GM18505 (cell line): ENCODE results near the gene CGB1.
"Not testable (repeated sequence)": the region's sequence is repeated elsewhere in the genome, so short reads cannot be mapped to it uniquely, and the experiment has no call there.

Experiments used
- ATAC-seq: cut with Tn5 transposase; IDR thresholded peaks from one replicate; pipeline ENCODE4 v1.9.1; 2021; ENCODE audit not compliant: unreplicated experiment
- POLR2A ChIP-seq: IDR thresholded peaks from 4 replicates; pipeline ENCODE4 v1.6.1; 2011; ENCODE audit warnings: borderline replicate concordance; ENCODE audit not compliant: insufficient read depth, insufficient read length; ENCODE audit errors: extremely low read depth

The CGB1 gene

DNA sequence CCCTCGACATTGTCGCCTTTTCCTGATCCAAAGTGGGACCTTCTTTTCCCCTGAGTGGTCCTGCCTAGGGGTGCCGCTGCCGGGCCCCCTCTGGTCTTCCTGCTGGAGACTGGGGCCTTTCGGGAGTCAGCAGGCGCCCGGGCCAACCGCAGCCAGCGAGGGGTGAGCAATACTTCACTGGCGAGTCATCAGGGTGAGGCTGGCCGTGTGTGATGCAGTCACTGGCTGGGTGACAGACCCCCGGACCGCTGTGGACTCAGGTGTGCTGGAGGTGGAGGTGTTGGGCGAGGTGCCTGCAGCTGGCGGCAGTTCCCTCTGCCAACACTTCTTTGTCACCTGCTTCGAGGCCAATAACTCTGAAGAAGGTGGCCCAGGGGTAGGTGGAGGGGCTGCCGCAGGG, 5.5 kb upstream of the CGB1 start:
- TF ChIP-seq POLR2A: no peak
- no peak for ATAC-seq

DNA sequence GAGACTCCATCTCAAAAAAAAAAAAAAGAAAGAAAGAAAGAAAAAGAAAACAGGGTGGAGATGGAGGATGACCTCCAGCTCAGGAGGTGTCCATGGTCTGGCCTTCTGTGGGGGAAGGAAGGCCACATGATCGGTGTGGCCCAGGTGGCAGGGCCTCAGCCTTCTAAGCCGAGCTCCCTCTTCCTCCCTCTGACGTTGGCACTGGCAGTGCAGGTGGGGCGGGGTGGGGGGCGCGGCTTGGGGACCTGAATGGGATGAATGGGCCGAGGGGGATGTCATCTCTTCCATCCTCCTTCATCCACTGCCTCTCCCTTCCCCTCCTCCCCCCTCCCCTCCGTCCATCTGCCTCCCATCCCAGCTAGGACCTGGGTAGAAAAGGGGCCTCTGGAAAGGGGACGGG, 3.0 kb upstream of the CGB1 start:
- ATAC-seq: not testable (repeated sequence)

DNA sequence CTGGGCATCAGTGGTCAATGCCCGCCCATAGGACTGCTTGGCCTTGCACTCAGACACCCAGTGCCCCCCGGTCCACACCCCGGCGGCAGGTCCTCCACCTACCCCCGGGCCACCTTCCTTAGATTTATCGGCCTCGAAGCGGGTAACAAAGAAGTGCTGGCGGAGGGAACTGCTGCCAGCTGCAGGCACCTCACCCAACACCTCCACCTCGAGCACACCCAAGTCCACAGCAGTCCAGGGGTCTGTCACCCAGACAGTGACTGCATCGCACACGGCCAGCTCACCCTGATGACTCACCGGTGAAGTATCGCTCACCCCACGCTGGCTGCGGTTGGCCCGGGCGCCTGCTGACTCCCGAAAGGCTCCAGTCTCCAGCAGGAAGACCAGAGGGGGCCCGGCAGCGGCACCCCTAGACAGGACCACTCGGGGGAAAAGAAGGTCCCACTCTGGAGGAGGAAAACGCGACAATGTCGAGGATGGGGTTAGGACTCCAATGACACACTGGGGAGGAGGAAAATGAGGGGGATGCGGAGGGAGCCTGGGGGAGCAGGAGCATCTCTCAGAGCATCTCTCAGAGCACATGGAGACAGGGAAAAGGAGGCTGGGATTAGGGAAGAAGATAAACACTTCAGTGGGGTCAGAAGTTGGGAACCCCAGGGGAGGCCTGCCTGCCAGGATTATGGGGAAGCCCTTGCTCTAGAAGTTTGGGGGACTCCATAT, 2.0 kb upstream of the CGB1 start:
- ATAC-seq: not testable (repeated sequence)

DNA sequence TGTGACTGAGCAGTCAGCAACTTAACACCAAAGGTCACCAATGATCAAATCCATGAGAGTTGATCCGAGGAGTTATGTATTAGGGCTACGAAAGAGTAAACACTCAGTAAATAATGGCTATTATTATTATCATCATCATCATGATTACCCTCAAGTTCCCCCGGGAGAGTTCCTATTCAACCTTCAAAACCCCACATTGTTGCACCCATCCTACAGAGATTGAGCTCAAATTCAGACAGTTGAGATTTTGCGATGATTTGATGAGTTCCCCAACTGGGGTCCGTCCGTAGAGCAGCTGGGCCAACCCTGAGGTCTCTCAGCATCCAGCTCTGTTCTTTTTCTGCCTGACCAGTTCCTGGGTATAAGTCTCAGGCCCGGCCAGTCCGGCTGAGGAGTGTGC, 1.4 kb upstream of the CGB1 start:
- ATAC-seq: not testable (repeated sequence)

DNA sequence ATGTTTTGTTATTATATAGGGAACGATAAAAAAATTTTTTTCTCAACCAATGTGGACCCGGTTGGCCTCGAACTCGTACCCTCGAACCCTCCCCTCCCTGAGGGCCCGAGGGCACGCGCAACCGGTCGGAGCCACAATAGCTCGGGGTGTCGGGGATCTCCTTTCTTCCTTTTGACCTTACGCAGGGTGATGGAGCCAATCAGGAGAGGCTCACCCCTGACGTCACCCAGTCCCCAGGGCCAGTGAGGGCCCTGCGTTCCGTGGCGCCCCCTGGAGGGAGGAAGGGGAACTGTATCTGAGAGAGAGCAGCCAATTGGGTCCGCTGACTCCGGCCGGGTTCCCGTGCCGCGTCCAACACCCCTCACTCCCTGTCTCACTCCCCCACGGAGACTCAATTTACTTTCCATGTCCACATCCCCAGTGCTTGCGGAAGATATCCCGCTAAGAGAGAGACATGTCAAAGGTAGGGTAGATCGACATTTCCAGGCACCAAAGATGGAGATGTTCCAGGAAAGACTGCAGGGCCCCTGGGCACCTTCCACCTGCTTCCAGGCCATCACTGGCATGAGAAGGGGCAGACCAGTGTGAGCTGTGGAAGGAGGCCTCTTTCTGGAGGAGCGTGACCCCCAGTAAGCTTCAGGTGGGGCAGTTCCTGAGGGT, 4.9 kb downstream of the CGB1 start, which contains the start of gene CGB2:
CGB2 (plus strand) TSS at position 249 of the 660 bp plus-strand sequence; CDS start at position 455, 206 bp downstream.
- ATAC-seq: not testable (repeated sequence)

DNA sequence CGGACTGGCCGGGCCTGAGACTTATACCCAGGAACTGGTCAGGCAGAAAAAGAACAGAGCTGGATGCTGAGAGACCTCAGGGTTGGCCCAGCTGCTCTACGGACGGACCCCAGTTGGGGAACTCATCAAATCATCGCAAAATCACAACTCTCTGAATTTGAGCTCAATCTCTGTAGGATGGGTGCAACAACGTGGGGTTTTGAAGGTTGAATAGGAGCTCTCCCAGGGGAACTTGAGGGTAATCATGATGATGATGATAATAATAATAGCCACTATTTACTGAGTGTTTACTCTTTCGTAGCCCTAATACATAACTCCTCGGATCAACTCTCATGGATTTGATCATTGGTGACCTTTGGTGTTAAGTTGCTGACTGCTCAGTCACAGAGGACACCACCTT, 6.4 kb downstream of the CGB1 start:
- not testable (repeated sequence) for ATAC-seq

DNA sequence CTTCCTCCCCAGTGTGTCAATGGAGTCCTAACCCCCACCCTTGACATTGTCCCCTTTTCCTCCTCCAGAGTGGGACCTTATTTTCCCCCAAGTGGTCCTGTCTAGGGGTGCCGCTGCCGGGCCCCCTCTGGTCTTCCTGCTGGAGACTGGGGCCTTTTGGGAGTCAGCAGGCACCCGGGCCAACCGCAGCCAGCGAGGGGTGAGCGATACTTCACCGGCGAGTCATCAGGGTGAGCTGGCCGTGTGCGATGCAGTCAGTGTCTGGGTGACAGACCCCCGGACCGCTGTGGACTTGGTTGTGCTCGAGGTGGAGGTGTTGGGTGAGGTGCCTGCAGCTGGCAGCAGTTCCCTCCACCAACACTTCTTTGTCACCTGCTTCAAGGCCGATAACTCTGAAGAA, 6.9 kb downstream of the CGB1 start:
- ATAC-seq: not testable (repeated sequence)

DNA sequence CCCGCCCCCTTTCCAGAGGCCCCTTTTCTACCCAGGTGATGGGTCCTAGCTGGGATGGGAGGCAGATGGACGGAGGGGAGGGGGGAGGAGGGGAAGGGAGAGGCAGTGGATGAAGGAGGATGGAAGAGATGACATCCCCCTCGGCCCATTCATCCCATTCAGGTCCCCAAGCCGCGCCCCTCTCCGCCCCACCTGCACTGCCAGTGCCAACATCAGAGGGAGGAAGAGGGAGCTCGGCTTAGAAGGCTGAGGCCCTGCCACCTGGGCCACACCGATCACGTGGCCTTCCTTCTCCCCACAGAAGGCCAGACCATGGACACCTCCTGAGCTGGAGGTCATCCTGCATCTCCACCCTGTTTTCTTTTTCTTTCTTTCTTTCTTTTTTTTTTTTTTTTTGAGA, 8.0 kb downstream of the CGB1 start:
- not testable (repeated sequence) for ATAC-seq

DNA sequence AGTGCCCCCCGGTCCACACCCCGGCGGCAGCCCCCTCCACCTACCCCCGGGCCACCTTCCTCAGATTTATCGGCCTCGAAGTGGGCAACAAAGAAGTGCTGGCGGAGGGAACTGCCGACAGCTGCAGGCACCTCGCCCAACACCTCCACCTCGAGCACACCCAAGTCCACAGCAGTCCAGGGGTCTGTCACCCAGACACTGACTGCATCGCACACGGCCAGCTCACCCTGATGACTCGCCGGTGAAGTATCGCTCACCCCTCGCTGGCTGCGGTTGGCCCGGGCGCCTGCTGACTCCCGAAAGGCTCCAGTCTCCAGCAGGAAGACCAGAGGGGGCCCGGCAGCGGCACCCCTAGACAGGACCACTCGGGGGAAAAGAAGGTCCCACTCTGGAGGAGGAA, 11.1 kb downstream of the CGB1 start:
- ATAC-seq: not testable (repeated sequence)

DNA sequence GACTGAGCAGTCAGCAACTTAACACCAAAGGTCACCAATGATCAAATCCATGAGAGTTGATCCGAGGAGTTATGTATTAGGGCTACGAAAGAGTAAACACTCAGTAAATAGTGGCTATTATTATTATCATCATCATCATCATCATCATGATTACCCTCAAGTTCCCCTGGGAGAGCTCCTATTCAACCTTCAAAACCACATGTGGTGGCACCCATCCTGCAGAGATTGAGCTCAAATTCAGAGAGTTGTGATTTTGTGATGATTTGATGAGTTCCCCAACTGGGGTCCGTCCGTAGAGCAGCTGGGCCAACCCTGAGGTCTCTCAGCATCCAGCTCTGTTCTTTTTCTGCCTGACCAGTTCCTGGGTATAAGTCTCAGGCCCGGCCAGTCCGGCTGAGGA, 11.6 kb downstream of the CGB1 start:
- not testable (repeated sequence) for ATAC-seq

DNA sequence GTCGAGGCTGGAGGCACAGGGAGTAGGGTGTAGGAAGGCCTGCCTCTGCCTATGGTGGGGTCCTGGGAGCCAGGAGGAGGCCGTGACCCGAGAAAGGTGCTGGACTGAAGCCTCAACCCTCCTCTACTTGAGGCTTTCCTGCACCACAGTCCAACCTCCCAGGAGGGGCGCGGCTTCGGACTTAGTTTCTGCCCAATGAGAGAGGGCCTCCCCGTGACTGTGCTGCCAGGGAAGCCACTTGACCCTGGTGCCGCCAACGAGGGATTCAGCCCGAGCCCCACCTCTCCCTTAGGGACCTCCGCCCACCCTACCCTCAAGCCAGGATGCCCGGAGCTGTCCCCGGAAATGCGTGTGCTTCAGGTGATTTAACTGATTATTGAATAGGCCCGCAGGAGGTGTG, 12.5 kb downstream of the CGB1 start, which contains the start of gene CGB3:
CGB3 (minus strand) TSS at position 101 of the 400 bp plus-strand sequence. CDS start 362 bp downstream, outside the sequence.
- not testable (repeated sequence) for ATAC-seq

DNA sequence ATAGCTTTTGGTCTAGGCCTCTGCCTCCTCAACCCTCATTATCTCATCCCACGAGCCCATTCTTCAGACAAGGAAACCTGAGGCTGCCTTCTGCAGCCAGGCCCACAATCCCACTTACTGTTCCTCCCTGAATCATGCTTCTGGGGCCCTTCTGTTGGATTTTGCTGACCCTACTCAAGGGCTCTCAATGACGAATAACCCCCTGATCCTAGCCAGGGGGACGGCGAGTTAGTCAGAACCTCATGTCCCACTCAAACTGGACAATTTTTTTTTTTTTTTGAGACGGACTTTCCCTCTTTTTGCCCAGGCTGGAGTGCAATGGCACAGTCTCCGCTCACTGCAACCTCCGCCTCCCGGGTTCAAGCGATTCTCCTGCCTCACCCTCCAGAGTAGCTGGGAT, 14.6 kb downstream of the CGB1 start:
- no peak for TF ChIP-seq POLR2A
- no peak for ATAC-seq

DNA sequence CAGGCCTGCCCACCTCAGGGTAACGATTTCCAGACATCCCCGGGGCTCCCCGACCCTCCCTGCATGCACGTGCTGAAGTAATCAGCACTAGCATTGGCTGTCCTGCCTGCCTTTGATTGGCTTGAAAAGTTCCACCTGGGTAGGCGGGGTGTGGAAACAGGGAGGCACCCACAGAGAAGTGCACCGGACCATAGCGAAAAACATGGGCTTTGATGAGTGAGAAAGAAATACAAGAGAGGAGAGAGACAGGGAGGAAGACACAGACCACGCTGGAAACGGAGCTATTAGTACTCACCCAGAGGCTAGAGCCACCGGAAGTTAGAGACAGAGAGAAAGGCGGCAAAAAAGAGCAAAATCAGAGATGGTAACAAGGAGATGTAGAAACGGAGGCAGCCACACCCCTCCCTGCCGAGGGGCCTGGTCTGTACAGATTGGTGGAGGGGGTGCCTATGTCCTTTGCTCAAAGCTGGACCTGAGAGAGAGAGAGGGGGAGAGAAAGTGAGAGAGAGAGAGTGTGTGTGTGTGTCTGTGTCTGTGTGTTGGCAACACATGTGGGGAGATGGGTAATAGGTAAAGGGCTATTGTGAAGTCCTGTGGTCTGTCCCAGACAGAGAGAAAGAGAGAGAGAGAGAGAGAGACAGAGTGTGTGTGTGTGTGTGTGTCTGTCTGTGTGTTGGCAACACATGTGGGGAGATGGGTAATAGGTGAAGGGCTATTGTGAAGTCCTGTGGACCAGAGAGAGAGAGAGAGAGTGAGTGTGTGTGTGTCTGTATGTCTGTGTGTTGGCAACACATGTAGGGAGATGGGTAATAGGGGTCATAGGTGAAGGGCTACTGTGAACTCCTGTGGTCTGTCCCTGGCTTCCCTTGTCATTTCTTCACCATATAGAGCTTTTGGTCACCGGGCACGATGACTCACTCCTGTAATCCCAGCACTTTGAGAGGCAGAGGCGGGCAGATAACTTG, 15.5 kb downstream of the CGB1 start:
- no peak for ATAC-seq
- TF ChIP-seq POLR2A: no peak

DNA sequence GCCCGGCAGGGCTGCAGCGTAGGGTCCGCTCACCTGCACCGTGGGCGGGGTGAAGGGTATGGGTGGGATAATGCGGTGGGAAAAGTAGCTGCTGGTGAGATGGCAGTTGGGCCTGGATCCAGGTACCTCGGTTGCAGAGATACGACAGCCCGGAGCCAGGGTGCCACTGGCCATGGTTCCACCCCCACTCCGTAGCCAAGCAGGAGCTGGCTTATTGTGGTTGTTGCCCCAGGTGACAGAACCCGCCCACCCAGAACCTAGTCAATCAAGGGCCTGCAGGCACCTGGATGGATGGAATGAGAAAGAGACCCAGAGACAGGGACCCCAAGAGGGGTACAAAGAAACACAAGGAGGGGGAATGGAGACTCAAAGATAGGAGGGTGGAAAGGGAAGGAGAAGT, 16.4 kb downstream of the CGB1 start:
- no peak for ATAC-seq
- TF ChIP-seq POLR2A: no peak
